ENCODE measurements around the gene SPATA31A6.
"Not testable (repeated sequence)": the region's sequence is repeated elsewhere in the genome, so short reads cannot be mapped to it uniquely, and the experiment has no call there.

Gene SPATA31A6

GRCh38 chr9:42183359-42183758 is at the start of gene SPATA31A6:
SPATA31A6 (plus strand) TSS chr9:42183659; CDS start chr9:42183688, 29 bp downstream.
- not testable (repeated sequence) for DNase-seq

- not testable (repeated sequence) for DNase-seq
These were observed 23.2 kb upstream of the SPATA31A6 start for GRCh38 chr9:42160299-42160698.

GRCh38 chr9:42219861-42220260 is 36.4 kb downstream of the SPATA31A6 start:
- DNase-seq: not testable (repeated sequence)

- DNase-seq: not testable (repeated sequence)
These were observed 39.8 kb downstream of the SPATA31A6 start for GRCh38 chr9:42223230-42223629.

GRCh38 chr9:42233031-42233430 is 49.6 kb downstream of the SPATA31A6 start:
- not testable (repeated sequence) for DNase-seq

- DNase-seq: not testable (repeated sequence)
These were observed 51.2 kb downstream of the SPATA31A6 start for GRCh38 chr9:42234610-42235009.

GRCh38 chr9:42235352-42235991 is 52.0 kb downstream of the SPATA31A6 start:
- DNase-seq: not testable (repeated sequence)

GRCh38 chr9:42236097-42236496 is 52.6 kb downstream of the SPATA31A6 start:
- DNase-seq: not testable (repeated sequence)

- not testable (repeated sequence) for DNase-seq
These were observed 53.9 kb downstream of the SPATA31A6 start for GRCh38 chr9:42237381-42237780.

- DNase-seq: not testable (repeated sequence)
These were observed 55.4 kb downstream of the SPATA31A6 start for GRCh38 chr9:42238862-42239261.
